ENCODE measurements around the gene SRRT. TPM values are rescaled to one million over a fixed set of nuclear protein-coding genes. Genes with fewer than 3 reads are reported as not detected.

Gene SRRT
- polyA plus RNA-seq, 1 donor from 2014 or later = 59.9 TPM

DNA sequence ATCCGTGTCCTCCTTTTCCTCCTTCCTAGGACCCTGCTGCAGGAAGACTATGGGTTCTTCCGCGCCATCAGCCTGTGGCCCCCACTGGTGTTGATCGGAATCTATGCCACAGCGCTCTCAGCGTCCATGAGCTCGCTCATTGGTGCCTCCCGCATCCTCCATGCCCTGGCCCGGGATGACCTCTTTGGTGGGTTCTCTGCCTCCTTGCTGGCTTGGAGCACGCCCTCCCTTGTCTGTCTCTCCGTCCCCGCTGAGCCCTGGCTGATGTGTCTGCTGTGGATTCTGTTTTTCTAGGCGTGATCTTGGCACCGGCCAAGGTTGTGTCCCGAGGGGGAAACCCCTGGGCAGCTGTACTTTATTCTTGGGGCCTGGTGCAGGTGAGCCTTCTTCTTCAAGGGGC is 15.0 kb upstream of the SRRT start:
- no peaks in the 10 kb centered on the region for H3K9me2 ChIP-seq (ENCODE audit: insufficient read depth, low read length)
- no peaks in the 10 kb centered on the region for H3F3A ChIP-seq (ENCODE audit: insufficient read depth, low read length, poor library complexity, severe bottlenecking)
- TF ChIP-seq RAD21 (conservative IDR thresholded peaks at IDR 0.05) = no peak
- TF ChIP-seq TAF1 (IDR thresholded peaks at IDR 0.05; ENCODE audit: low read depth) = no peak
- no peak for TF ChIP-seq EP300 (conservative IDR thresholded peaks at IDR 0.05; ENCODE audit: poor library complexity, severe bottlenecking)
- TF ChIP-seq MXI1 (conservative IDR thresholded peaks at IDR 0.05; ENCODE audit: poor library complexity, severe bottlenecking) = no peak
- no peak for TF ChIP-seq SMC3 (conservative IDR thresholded peaks at IDR 0.05; ENCODE audit: poor library complexity)
- TF ChIP-seq, protein P1, sequence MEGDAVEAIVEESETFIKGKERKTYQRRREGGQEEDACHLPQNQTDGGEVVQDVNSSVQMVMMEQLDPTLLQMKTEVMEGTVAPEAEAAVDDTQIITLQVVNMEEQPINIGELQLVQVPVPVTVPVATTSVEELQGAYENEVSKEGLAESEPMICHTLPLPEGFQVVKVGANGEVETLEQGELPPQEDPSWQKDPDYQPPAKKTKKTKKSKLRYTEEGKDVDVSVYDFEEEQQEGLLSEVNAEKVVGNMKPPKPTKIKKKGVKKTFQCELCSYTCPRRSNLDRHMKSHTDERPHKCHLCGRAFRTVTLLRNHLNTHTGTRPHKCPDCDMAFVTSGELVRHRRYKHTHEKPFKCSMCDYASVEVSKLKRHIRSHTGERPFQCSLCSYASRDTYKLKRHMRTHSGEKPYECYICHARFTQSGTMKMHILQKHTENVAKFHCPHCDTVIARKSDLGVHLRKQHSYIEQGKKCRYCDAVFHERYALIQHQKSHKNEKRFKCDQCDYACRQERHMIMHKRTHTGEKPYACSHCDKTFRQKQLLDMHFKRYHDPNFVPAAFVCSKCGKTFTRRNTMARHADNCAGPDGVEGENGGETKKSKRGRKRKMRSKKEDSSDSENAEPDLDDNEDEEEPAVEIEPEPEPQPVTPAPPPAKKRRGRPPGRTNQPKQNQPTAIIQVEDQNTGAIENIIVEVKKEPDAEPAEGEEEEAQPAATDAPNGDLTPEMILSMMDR (IDR thresholded peaks at IDR 0.05; ENCODE audit: poor library complexity, severe bottlenecking) = no peak
- TF ChIP-seq, protein P2, sequence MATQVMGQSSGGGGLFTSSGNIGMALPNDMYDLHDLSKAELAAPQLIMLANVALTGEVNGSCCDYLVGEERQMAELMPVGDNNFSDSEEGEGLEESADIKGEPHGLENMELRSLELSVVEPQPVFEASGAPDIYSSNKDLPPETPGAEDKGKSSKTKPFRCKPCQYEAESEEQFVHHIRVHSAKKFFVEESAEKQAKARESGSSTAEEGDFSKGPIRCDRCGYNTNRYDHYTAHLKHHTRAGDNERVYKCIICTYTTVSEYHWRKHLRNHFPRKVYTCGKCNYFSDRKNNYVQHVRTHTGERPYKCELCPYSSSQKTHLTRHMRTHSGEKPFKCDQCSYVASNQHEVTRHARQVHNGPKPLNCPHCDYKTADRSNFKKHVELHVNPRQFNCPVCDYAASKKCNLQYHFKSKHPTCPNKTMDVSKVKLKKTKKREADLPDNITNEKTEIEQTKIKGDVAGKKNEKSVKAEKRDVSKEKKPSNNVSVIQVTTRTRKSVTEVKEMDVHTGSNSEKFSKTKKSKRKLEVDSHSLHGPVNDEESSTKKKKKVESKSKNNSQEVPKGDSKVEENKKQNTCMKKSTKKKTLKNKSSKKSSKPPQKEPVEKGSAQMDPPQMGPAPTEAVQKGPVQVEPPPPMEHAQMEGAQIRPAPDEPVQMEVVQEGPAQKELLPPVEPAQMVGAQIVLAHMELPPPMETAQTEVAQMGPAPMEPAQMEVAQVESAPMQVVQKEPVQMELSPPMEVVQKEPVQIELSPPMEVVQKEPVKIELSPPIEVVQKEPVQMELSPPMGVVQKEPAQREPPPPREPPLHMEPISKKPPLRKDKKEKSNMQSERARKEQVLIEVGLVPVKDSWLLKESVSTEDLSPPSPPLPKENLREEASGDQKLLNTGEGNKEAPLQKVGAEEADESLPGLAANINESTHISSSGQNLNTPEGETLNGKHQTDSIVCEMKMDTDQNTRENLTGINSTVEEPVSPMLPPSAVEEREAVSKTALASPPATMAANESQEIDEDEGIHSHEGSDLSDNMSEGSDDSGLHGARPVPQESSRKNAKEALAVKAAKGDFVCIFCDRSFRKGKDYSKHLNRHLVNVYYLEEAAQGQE (IDR thresholded peaks at IDR 0.05; ENCODE audit: borderline replicate concordance) = no peak
- TF ChIP-seq EZH2 (IDR thresholded peaks at IDR 0.05; ENCODE audit: borderline replicate concordance, insufficient read depth, low read length, poor library complexity, severe bottlenecking) = no peak
- TF ChIP-seq POLR2AphosphoS5 (IDR thresholded peaks at IDR 0.05) = no peak
- H3K27ac ChIP-seq (ENCODE audit: low read length) = no peak overlapping the region
- H4K20me1 ChIP-seq (ENCODE audit: insufficient read depth) = no peaks in the 10 kb centered on the region
- H3K9me3 ChIP-seq (ENCODE audit: low read length) = no peaks in the 10 kb centered on the region
- H3K4me3 ChIP-seq (ENCODE audit: low read length) = no peak overlapping the region
- no peak overlapping the region for H2AFZ ChIP-seq (ENCODE audit: low read depth, low read length)
- no peaks in the 10 kb centered on the region for H3K36me3 ChIP-seq (ENCODE audit: insufficient read depth, low read length)
- no peak overlapping the region for H3K4me2 ChIP-seq (ENCODE audit: low read length)
- H3K27me3 ChIP-seq (ENCODE audit: insufficient read depth, low read depth, low read length) = no peaks in the 10 kb centered on the region
- no peak overlapping the region for H3K9ac ChIP-seq (ENCODE audit: low read length)
- no peaks in the 10 kb centered on the region for H3K79me2 ChIP-seq (replicated peaks; ENCODE audit: insufficient read depth, low read length)

DNA sequence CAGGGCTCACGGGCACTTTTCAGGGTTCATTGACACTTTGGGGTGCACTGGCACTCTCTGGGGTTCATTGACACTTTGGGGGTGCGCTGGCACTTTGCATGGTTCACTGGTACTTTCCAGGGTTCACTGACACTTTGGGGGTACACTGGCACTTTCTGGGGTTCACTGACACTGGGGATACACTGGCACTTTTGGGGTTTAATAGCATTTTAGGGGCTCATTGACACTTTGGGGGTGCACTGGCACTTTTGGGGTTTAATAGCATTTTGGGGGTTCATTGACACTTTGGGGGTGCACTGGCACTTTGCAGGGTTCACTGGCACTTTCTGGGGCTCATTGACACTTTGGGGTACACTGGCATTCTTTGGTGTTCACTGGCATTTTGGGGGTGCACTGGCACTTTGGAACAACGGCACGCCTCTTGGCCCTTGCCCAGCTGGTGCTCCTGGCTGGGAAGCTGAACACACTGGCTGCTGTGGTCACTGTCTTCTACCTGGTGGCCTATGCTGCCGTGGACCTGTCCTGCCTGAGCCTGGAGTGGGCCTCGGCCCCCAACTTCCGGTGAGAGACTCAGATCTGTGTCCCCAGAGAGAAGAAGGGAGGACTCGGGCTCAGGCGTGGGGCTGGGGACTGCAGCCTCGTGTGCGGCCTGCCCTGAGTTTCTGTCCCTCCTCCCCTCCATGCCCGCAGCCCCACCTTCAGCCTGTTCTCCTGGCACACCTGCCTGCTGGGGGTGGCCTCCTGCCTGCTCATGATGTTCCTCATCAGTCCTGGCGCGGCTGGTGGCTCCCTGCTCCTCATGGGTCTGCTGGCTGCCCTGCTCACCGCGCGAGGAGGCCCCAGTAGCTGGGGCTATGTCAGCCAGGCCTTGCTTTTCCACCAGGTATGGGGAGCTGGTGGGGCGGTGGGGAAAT is 13.9 kb upstream of the SRRT start:
- Histone ChIP-seq H3K36me3 (ENCODE audit: insufficient read depth, low read length) (no peaks in the 10 kb centered on the region), H4K20me1 (ENCODE audit: insufficient read depth) (no peaks in the 10 kb centered on the region), H3K9me2 (ENCODE audit: insufficient read depth, low read length) (no peaks in the 10 kb centered on the region), H2AFZ (ENCODE audit: low read depth, low read length) (no peak overlapping the region), H3K27ac (ENCODE audit: low read length) (no peak overlapping the region), H3K27me3 (ENCODE audit: insufficient read depth, low read depth, low read length) (no peaks in the 10 kb centered on the region), H3F3A (ENCODE audit: insufficient read depth, low read length, poor library complexity, severe bottlenecking) (no peaks in the 10 kb centered on the region), H3K9me3 (ENCODE audit: low read length) (no peaks in the 10 kb centered on the region), H3K9ac (ENCODE audit: low read length) (no peak overlapping the region), H3K79me2 (replicated peaks; ENCODE audit: insufficient read depth, low read length) (no peaks in the 10 kb centered on the region), H3K4me3 (ENCODE audit: low read length) (no peak overlapping the region), H3K4me2 (ENCODE audit: low read length) (no peak overlapping the region)
- no peak for TF ChIP-seq RAD21 (conservative IDR thresholded peaks at IDR 0.05)
- TF ChIP-seq EZH2 (IDR thresholded peaks at IDR 0.05; ENCODE audit: borderline replicate concordance, insufficient read depth, low read length, poor library complexity, severe bottlenecking) = no peak
- TF ChIP-seq, protein P1 (IDR thresholded peaks at IDR 0.05; ENCODE audit: poor library complexity, severe bottlenecking) = no peak
- no peak for TF ChIP-seq EP300 (conservative IDR thresholded peaks at IDR 0.05; ENCODE audit: poor library complexity, severe bottlenecking)
- TF ChIP-seq SMC3 (conservative IDR thresholded peaks at IDR 0.05; ENCODE audit: poor library complexity) = no peak
- no peak for TF ChIP-seq TAF1 (IDR thresholded peaks at IDR 0.05; ENCODE audit: low read depth)
- TF ChIP-seq, protein P2 (IDR thresholded peaks at IDR 0.05; ENCODE audit: borderline replicate concordance) = no peak
- no peak for TF ChIP-seq MXI1 (conservative IDR thresholded peaks at IDR 0.05; ENCODE audit: poor library complexity, severe bottlenecking)
- no peak for TF ChIP-seq POLR2AphosphoS5 (IDR thresholded peaks at IDR 0.05)

All from neural cell (in vitro differentiated cells).